Measurements from ENCODE around the gene MPPED2.

GRCh38 chr11:30619767-30620166 lies 33.6 kb upstream of the MPPED2 start:
- TF ChIP-seq EP300 (IDR thresholded peaks at IDR 0.05) = no peak
- no peak for TF ChIP-seq CTCF (IDR thresholded peaks at IDR 0.05)
- no peak for TF ChIP-seq POLR2A (IDR thresholded peaks at IDR 0.05)
